Osteocyte (in vitro differentiated cells): Measurements from ENCODE around the gene OR4K14. TPM values are rescaled to one million over a fixed set of nuclear protein-coding genes. Genes with fewer than 3 reads are reported as not detected.

ENCODE experiments used
- DNase-seq: peaks from one replicate; pipeline ENCODE4 v3.0.0; 2021; ENCODE audit warnings: mixed read lengths; ENCODE audit not compliant: unreplicated experiment; ENCODE audit errors: extremely low spot score
- H3K27ac Mint-ChIP-seq: one replicate; pipeline ENCODE4 v1.8.0; 2021; ENCODE audit warnings: mild to moderate bottlenecking, mixed read lengths; ENCODE audit not compliant: unreplicated experiment
- H3K27me3 Mint-ChIP-seq: one replicate; pipeline ENCODE4 v1.8.0; 2021; ENCODE audit warnings: mixed read lengths; ENCODE audit not compliant: unreplicated experiment
- H3K36me3 Mint-ChIP-seq: one replicate; pipeline ENCODE4 v1.8.0; 2021; ENCODE audit warnings: mixed read lengths; ENCODE audit not compliant: unreplicated experiment
- H3K4me1 Mint-ChIP-seq: one replicate; pipeline ENCODE4 v1.8.0; 2021; ENCODE audit warnings: mixed read lengths; ENCODE audit not compliant: unreplicated experiment
- H3K4me3 Mint-ChIP-seq: one replicate; pipeline ENCODE4 v1.8.0; 2021; ENCODE audit warnings: mild to moderate bottlenecking, moderate library complexity, mixed read lengths; ENCODE audit not compliant: unreplicated experiment
- H3K9me3 Mint-ChIP-seq: one replicate; pipeline ENCODE4 v1.8.0; 2021; ENCODE audit warnings: mixed read lengths; ENCODE audit not compliant: unreplicated experiment
- CTCF ChIP-seq: fragments of 200-600 bp; sonication (generic); IDR thresholded peaks from 2 replicates; pipeline ENCODE4 v1.5.0; 2021; ENCODE audit warnings: antibody characterized with exemption, mild to moderate bottlenecking, moderate library complexity
- total RNA-seq: library from RNA; stranded (reverse); gene quantifications from 2 replicates; pipeline ENCODE4 v1.2.1, GENCODE V29; 2021

OR4K14 gene
- total RNA-seq, 1 donor from 2014 or later: not detected

- H3K27ac Mint-ChIP-seq: no peak overlapping the region
- no peaks in the 10 kb centered on the region for H3K4me1 Mint-ChIP-seq
- TF ChIP-seq CTCF: no peak
- H3K9me3 Mint-ChIP-seq: peaks cover 42% of the 10 kb centered on the region
- no peaks in the 10 kb centered on the region for H3K27me3 Mint-ChIP-seq
- no peaks in the 10 kb centered on the region for H3K36me3 Mint-ChIP-seq
- no peak for DNase-seq
- H3K4me3 Mint-ChIP-seq: no peak overlapping the region
These were observed 16.3 kb upstream of the OR4K14 start for GRCh38 chr14:20035449-20035848.

GRCh38 chr14:20031058-20031457 is 12.0 kb upstream of the OR4K14 start:
- no peak overlapping the region for H3K4me3 Mint-ChIP-seq
- DNase-seq: no peak
- TF ChIP-seq CTCF: no peak
- H3K9me3 Mint-ChIP-seq: peaks cover 49% of the 10 kb centered on the region
- no peak overlapping the region for H3K27ac Mint-ChIP-seq
- H3K27me3 Mint-ChIP-seq: no peaks in the 10 kb centered on the region
- no peaks in the 10 kb centered on the region for H3K4me1 Mint-ChIP-seq
- H3K36me3 Mint-ChIP-seq: no peaks in the 10 kb centered on the region

GRCh38 chr14:20008156-20008555 is 11.0 kb downstream of the OR4K14 start:
- no peaks in the 10 kb centered on the region for H3K4me1 Mint-ChIP-seq
- H3K9me3 Mint-ChIP-seq: peaks cover 65% of the 10 kb centered on the region
- no peak for DNase-seq
- no peak overlapping the region for H3K27ac Mint-ChIP-seq
- H3K4me3 Mint-ChIP-seq: no peak overlapping the region
- H3K27me3 Mint-ChIP-seq: no peaks in the 10 kb centered on the region
- peaks cover 2% of the 10 kb centered on the region for H3K36me3 Mint-ChIP-seq
- no peak for TF ChIP-seq CTCF

- H3K36me3 Mint-ChIP-seq: peaks cover 2% of the 10 kb centered on the region
- H3K27ac Mint-ChIP-seq: no peak overlapping the region
- no peak for TF ChIP-seq CTCF
- no peaks in the 10 kb centered on the region for H3K4me1 Mint-ChIP-seq
- no peak overlapping the region for H3K4me3 Mint-ChIP-seq
- no peaks in the 10 kb centered on the region for H3K27me3 Mint-ChIP-seq
- no peak for DNase-seq
- H3K9me3 Mint-ChIP-seq: peaks cover 56% of the 10 kb centered on the region
These were observed 16.8 kb downstream of the OR4K14 start for GRCh38 chr14:20002319-20002718.

- H3K9me3 Mint-ChIP-seq: peaks cover 53% of the 10 kb centered on the region
- TF ChIP-seq CTCF: no peak
These were observed 17.2 kb downstream of the OR4K14 start, which contains the start of gene OR4Q2 for GRCh38 chr14:20001863-20002262. OR4Q2 (plus strand) TSS chr14:20002163.

More at GRCh38 chr14:20001863-20002262, 17.2 kb downstream of the OR4K14 start, which contains the start of gene OR4Q2:
- no peak within 1 kb of the TSS for H3K27ac Mint-ChIP-seq
- H3K4me3 Mint-ChIP-seq: no peak within 1 kb of the TSS
- peaks cover 2% of the 10 kb centered on the region for H3K36me3 Mint-ChIP-seq
- no peak for DNase-seq
- H3K27me3 Mint-ChIP-seq: no peaks in the 10 kb centered on the region
- no peaks in the 10 kb centered on the region for H3K4me1 Mint-ChIP-seq
